HepG2 (cell line): ENCODE data around the gene CCDC57. TPM values are rescaled to one million over a fixed set of nuclear protein-coding genes. Genes with fewer than 3 reads are reported as not detected.

Experiments used
- ATAC-seq: fragments of 200-7000 bp; cut with Tn5 transposase; 3 replicates; pipeline ENCODE4 v1.9.1; 2020; ENCODE audit warnings: mild to moderate bottlenecking, moderate library complexity
- BruUV-seq: library from RNA; stranded (reverse); fragments of 400-500 nt; replicated peaks from 2 replicates; lab custom pipeline; 2021; lab: Mats Ljungman, UMichigan
- CTCF ChIA-PET: fragments of 300-600 bp; formaldehyde crosslinking; extraction: SDS; loops from one replicate; lab custom pipeline; 2021; ENCODE audit warnings: low total read pairs, inconsistent platforms, low intra/inter-chr PET ratio; lab: Yijun Ruan, JAX
- POLR2A ChIA-PET: fragments of 350-600 bp; sonication (Branson Sonifier 250); formaldehyde crosslinking; loops from one replicate; lab custom pipeline; 2020; ENCODE audit warnings: antibody characterized with exemption, inconsistent platforms; lab: Yijun Ruan, JAX
- DNase-seq: peaks from one replicate; pipeline ENCODE4 v3.0.0-alpha.2; 2015; ENCODE audit warnings: low spot score
- FAIRE-seq: peaks from 3 replicates; lab custom pipeline; 2011; peaks lifted over from hg19 to GRCh38; lab: Jason Lieb, UNC
- H2AFZ ChIP-seq: one replicate; pipeline ENCODE4 v1.6.1; 2011; ENCODE audit warnings: low read length, inconsistent platforms
- H3K27ac ChIP-seq: fragments of 300-600 bp; 3 replicates; pipeline ENCODE4 v1.8.0; 2011; ENCODE audit warnings: mixed run types, mild to moderate bottlenecking, mixed read lengths, low read length, inconsistent platforms; ENCODE audit not compliant: insufficient read depth; ENCODE audit errors: extremely low read length
- H3K27me3 ChIP-seq, 2 experiments: fragments of 200-600 bp in 1 of 2; 2 replicates in 1 of 2; 3 replicates in 1 of 2; pipeline versions ENCODE4 v1.6.0 to v1.8.0; 2011; ENCODE audit warnings: low read length in 2 of 2, mild to moderate bottlenecking in 2 of 2, moderate library complexity in 2 of 2, inconsistent platforms in 1 of 2; ENCODE audit not compliant: insufficient read depth in 2 of 2, control insufficient read depth in 1 of 2
- H3K36me3 ChIP-seq, 2 experiments: fragments of 200-600 bp in 1 of 2; replicated peaks in 1 of 2; 2 replicates in 1 of 2; 3 replicates in 1 of 2; pipeline versions ENCODE4 v1.5.1 to v1.8.0; 2011; ENCODE audit warnings: low read length in 2 of 2, inconsistent platforms in 1 of 2; ENCODE audit not compliant: insufficient read depth in 2 of 2, control insufficient read depth in 1 of 2
- H3K4me1 ChIP-seq: 2 replicates; pipeline ENCODE4 v1.5.1; 2012; ENCODE audit warnings: low read length, inconsistent platforms; ENCODE audit not compliant: insufficient read depth
- H3K4me2 ChIP-seq: 2 replicates; pipeline ENCODE4 v1.6.0; 2011; ENCODE audit warnings: low read depth, low read length, inconsistent platforms
- H3K4me3 ChIP-seq, 3 experiments: fragments of 200-600 bp in 1 of 3; sonication (generic), shearing (Covaris generic) in 1 of 3; replicated peaks in 1 of 3; 2 replicates each; pipeline ENCODE4 v1.5.1; 2011 to 2016; ENCODE audit warnings: low read length in 3 of 3, inconsistent platforms in 2 of 3, low read depth in 2 of 3, mild to moderate bottlenecking in 2 of 3, control low read depth in 1 of 3, mixed read lengths in 1 of 3; ENCODE audit not compliant: insufficient read depth in 1 of 3
- H3K79me2 ChIP-seq: one replicate; pipeline ENCODE4 v1.6.1; 2011; ENCODE audit warnings: low read length, inconsistent platforms; ENCODE audit not compliant: insufficient read depth
- H3K9ac ChIP-seq: 2 replicates; pipeline ENCODE4 v1.6.0; 2011; ENCODE audit warnings: mild to moderate bottlenecking, low read depth, low read length, inconsistent platforms; ENCODE audit not compliant: insufficient read depth
- H3K9me3 ChIP-seq: 2 replicates; pipeline ENCODE4 v1.5.1; 2012; ENCODE audit warnings: mild to moderate bottlenecking, low read length
- H4K20me1 ChIP-seq: 2 replicates; pipeline ENCODE4 v1.6.0; 2011; ENCODE audit warnings: inconsistent platforms, mild to moderate bottlenecking, low read length, moderate library complexity; ENCODE audit not compliant: insufficient read depth
- CHD4 ChIP-seq: fragments of 200-600 bp; sonication (generic); IDR thresholded peaks from 2 replicates; pipeline ENCODE4 v1.7.0; 2017; ENCODE audit warnings: mild to moderate bottlenecking, low read length, borderline replicate concordance
- GLI4 ChIP-seq: sonication (generic); formaldehyde crosslinking; IDR thresholded peaks from 2 replicates; pipeline ENCODE4 v1.5.1; 2020; ENCODE audit warnings: missing genetic modification reagents, mild to moderate bottlenecking, moderate library complexity, borderline replicate concordance
- MED13 ChIP-seq: sonication (generic); formaldehyde crosslinking; IDR thresholded peaks from 2 replicates; pipeline ENCODE4 v1.5.0; 2020; ENCODE audit warnings: missing genetic modification reagents
- PCBP2 ChIP-seq: fragments of 200-400 bp; formaldehyde crosslinking; optimal IDR thresholded peaks from 2 replicates; pipeline ENCODE3; 2018; ENCODE audit warnings: low read length, low read depth; ENCODE audit not compliant: poor library complexity, severe bottlenecking
- ZNF17 ChIP-seq: sonication (generic); formaldehyde crosslinking; IDR thresholded peaks from 2 replicates; pipeline ENCODE4 v1.5.0; 2020; ENCODE audit warnings: mild to moderate bottlenecking, missing genetic modification reagents
- ZNF331 ChIP-seq: sonication (generic); formaldehyde crosslinking; IDR thresholded peaks from 2 replicates; pipeline ENCODE4 v1.4.0; 2020; ENCODE audit warnings: missing genetic modification reagents
- ZNF616 ChIP-seq: sonication (generic); formaldehyde crosslinking; IDR thresholded peaks from 2 replicates; pipeline ENCODE4 v1.5.0; 2020; ENCODE audit warnings: low read depth, mild to moderate bottlenecking, missing genetic modification reagents
- ZNF776 ChIP-seq: sonication (generic); formaldehyde crosslinking; IDR thresholded peaks from 2 replicates; pipeline ENCODE4 v1.4.0; 2020; ENCODE audit warnings: mild to moderate bottlenecking, missing genetic modification reagents
- ZNF788 ChIP-seq: sonication (generic); formaldehyde crosslinking; IDR thresholded peaks from 2 replicates; pipeline ENCODE4 v1.5.0; 2020; ENCODE audit warnings: mild to moderate bottlenecking, missing genetic modification reagents, borderline replicate concordance
- ZSCAN20 ChIP-seq: sonication (generic); formaldehyde crosslinking; IDR thresholded peaks from 2 replicates; pipeline ENCODE4 v1.4.0; 2020; ENCODE audit warnings: missing genetic modification reagents, mild to moderate bottlenecking, borderline replicate concordance
- WGBS: methylation state at CpG from one replicate; pipeline ENCODE4 v1.1.6; 2017; ENCODE audit warnings: low lambda C conversion rate; 5-methylcytosine and 5-hydroxymethylcytosine counted together
- in situ Hi-C: cut with HindIII; loops from 2 replicates; pipeline ENCODE4 v1.10.0; 2017; ENCODE audit warnings: low pct_unique_long_range_greater_than_20kb; ENCODE audit not compliant: extremely low pct_ligation_motif_present
- intact Hi-C: fragments of 100-400 bp; cut with micrococcal nuclease; formaldehyde crosslinking; loops from one replicate; pipeline ENCODE4 v1.10.0; 2022; ENCODE audit not compliant: unreplicated experiment
- polyA plus RNA-seq, 8 experiments: library from polyadenylated mRNA; depleted of rRNA in 3 of 8; stranded (reverse) in 7 of 8; unstranded in 1 of 8; fragments of >200 nt; fragmentation: Illumina TruSeq in 4 of 8; extraction: Trizol in 4 of 8; gene quantifications; 2 replicates each; pipeline versions ENCODE4 v1.2.1 to v1.2.3, GENCODE V29; 2011 to 2016; ENCODE audit warnings: low read depth in 4 of 8, missing spikeins in 1 of 8, mixed read lengths in 1 of 8; ENCODE audit not compliant: insufficient read depth in 1 of 8
- total RNA-seq, 5 experiments: library from RNA; depleted of rRNA; stranded (reverse); fragments of >200 nt; fragmentation: Illumina TruSeq; extraction: Trizol; gene quantifications; 2 replicates each; pipeline ENCODE4 v1.2.3, GENCODE V29; 2016; ENCODE audit warnings: low read depth in 1 of 5
- TF ChIP-seq, protein P1 (sequence below): sonication (generic); formaldehyde crosslinking; IDR thresholded peaks from 2 replicates; pipeline ENCODE4 v1.5.0; 2020; ENCODE audit warnings: mild to moderate bottlenecking, missing genetic modification reagents, moderate library complexity
- TF ChIP-seq, protein P2 (sequence below): sonication (generic); formaldehyde crosslinking; IDR thresholded peaks from 2 replicates; pipeline ENCODE4 v1.4.0; 2020; ENCODE audit warnings: missing genetic modification reagents, borderline replicate concordance
- TF ChIP-seq, protein P3 (sequence below): sonication (generic); formaldehyde crosslinking; IDR thresholded peaks from 2 replicates; pipeline ENCODE4 v1.5.1; 2020; ENCODE audit warnings: mild to moderate bottlenecking, missing genetic modification reagents, moderate library complexity
- TF ChIP-seq, protein P4 (sequence below): sonication (generic); formaldehyde crosslinking; IDR thresholded peaks from 2 replicates; pipeline ENCODE4 v1.4.0; 2020; ENCODE audit warnings: missing genetic modification reagents, borderline replicate concordance

CCDC57 gene
- total and polyA plus RNA-seq, 2 of the 13 experiments (the other 11 are each of a cell fraction or from before 2014, with no cell fraction given) = 59.3 to 59.9 TPM

DNA sequence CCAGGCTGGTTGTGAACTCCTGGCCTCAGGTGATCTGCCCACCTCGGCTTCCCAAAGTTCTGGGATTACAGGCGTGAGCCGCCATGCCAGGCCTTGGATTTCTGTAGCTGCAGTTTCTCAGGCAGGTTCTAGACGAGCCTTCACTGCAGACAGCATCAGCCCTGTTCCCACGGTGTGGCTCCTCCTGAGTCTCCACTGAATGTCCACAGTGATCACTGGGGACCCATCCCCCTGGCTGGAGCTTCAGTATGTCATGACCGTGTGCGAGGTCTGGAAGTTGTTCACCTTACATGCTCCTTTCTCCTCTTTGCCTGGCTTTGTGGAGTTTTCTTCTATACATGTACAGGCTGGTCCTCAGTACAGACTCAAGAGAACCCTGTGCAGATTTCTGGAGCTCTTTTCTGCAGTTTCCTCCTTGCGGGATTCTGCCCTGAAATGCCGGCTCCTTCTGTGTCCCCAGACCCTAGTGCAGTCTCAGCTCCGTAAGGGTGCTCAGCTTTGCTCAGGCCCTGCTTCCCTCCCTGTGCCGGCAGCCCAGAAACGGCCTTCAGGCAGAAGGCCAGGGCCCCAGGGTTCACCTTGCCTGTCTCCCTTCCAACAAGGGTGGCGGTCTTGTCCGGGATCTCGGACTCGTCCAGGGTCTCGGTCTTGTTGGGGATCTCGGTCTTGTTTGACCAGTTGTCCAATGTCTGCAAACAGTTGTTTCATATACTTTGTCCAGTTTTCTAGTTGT lies 100.3 kb downstream of the CCDC57 start (continued):
- TF ChIP-seq, protein P1, sequence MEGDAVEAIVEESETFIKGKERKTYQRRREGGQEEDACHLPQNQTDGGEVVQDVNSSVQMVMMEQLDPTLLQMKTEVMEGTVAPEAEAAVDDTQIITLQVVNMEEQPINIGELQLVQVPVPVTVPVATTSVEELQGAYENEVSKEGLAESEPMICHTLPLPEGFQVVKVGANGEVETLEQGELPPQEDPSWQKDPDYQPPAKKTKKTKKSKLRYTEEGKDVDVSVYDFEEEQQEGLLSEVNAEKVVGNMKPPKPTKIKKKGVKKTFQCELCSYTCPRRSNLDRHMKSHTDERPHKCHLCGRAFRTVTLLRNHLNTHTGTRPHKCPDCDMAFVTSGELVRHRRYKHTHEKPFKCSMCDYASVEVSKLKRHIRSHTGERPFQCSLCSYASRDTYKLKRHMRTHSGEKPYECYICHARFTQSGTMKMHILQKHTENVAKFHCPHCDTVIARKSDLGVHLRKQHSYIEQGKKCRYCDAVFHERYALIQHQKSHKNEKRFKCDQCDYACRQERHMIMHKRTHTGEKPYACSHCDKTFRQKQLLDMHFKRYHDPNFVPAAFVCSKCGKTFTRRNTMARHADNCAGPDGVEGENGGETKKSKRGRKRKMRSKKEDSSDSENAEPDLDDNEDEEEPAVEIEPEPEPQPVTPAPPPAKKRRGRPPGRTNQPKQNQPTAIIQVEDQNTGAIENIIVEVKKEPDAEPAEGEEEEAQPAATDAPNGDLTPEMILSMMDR = no peak
- TF ChIP-seq GLI4 (no peak), ZSCAN20 (CRISPR knock-in tag) (no peak), MED13 (CRISPR knock-in tag) (no peak), ZNF331 (CRISPR knock-in tag) (no peak), ZNF788 (CRISPR knock-in tag) (no peak)
- TF ChIP-seq, protein P2, sequence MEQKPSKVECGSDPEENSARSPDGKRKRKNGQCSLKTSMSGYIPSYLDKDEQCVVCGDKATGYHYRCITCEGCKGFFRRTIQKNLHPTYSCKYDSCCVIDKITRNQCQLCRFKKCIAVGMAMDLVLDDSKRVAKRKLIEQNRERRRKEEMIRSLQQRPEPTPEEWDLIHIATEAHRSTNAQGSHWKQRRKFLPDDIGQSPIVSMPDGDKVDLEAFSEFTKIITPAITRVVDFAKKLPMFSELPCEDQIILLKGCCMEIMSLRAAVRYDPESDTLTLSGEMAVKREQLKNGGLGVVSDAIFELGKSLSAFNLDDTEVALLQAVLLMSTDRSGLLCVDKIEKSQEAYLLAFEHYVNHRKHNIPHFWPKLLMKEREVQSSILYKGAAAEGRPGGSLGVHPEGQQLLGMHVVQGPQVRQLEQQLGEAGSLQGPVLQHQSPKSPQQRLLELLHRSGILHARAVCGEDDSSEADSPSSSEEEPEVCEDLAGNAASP = no peak

DNA sequence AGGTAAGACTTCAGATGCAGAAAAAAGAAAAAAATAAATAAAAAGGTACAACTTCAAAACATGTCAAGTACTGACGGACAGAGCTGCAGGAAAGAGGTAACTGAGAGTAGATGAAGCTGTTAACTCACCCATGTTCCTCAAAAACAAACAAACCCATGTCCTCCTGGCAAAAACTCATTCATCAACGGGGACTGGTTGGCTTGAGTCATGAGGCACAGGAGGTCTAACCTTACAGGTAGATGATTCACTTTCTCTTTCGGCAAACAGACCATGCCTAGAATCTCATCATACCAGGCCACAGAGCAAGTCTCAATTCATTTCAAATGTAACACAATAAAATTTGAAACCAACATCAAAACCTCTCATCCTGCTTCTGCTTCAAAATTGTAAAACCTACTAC lies 102.3 kb downstream of the CCDC57 start:
- peak overlapping the region; percentile 26; the same call in 1 of the 2 replicates for H3K4me2 ChIP-seq
- ATAC-seq = peak; percentile 1; the same call in 1 of the 3 replicates
- TF ChIP-seq, protein P3, sequence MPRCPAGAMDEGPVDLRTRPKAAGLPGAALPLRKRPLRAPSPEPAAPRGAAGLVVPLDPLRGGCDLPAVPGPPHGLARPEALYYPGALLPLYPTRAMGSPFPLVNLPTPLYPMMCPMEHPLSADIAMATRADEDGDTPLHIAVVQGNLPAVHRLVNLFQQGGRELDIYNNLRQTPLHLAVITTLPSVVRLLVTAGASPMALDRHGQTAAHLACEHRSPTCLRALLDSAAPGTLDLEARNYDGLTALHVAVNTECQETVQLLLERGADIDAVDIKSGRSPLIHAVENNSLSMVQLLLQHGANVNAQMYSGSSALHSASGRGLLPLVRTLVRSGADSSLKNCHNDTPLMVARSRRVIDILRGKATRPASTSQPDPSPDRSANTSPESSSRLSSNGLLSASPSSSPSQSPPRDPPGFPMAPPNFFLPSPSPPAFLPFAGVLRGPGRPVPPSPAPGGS (CRISPR knock-in tag) = no peak
- TF ChIP-seq ZNF776 (CRISPR knock-in tag) (no peak), ZNF616 (CRISPR knock-in tag) (0 out of 2 replicates have a peak, but pooled peaks have one; percentile 41), CHD4 (no peak), PCBP2 (no peak), ZNF17 (CRISPR knock-in tag) (no peak)
- TF ChIP-seq, protein P4, sequence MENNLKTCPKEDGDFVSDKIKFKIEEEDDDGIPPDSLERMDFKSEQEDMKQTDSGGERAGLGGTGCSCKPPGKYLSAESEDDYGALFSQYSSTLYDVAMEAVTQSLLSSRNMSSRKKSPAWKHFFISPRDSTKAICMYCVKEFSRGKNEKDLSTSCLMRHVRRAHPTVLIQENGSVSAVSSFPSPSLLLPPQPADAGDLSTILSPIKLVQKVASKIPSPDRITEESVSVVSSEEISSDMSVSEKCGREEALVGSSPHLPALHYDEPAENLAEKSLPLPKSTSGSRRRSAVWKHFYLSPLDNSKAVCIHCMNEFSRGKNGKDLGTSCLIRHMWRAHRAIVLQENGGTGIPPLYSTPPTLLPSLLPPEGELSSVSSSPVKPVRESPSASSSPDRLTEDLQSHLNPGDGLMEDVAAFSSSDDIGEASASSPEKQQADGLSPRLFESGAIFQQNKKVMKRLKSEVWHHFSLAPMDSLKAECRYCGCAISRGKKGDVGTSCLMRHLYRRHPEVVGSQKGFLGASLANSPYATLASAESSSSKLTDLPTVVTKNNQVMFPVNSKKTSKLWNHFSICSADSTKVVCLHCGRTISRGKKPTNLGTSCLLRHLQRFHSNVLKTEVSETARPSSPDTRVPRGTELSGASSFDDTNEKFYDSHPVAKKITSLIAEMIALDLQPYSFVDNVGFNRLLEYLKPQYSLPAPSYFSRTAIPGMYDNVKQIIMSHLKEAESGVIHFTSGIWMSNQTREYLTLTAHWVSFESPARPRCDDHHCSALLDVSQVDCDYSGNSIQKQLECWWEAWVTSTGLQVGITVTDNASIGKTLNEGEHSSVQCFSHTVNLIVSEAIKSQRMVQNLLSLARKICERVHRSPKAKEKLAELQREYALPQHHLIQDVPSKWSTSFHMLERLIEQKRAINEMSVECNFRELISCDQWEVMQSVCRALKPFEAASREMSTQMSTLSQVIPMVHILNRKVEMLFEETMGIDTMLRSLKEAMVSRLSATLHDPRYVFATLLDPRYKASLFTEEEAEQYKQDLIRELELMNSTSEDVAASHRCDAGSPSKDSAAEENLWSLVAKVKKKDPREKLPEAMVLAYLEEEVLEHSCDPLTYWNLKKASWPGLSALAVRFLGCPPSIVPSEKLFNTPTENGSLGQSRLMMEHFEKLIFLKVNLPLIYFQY (CRISPR knock-in tag) = no peak

More for the DNA sequence above, 102.3 kb downstream of the CCDC57 start:
- Histone ChIP-seq H3K4me3 (no peak overlapping the region), H3K9me3 (no peaks in the 10 kb centered on the region), H2AFZ (no peak overlapping the region), H3K79me2 (peaks cover 5% of the 10 kb centered on the region), H4K20me1 (no peaks in the 10 kb centered on the region), H3K4me1 (peaks cover 72% of the 10 kb centered on the region), H3K9ac (no peak overlapping the region), H3K36me3 (peaks cover 0 to 3% of the 10 kb centered on the region in 2 experiments; a peak in 2 of 5 replicates), H3K27me3 (no peaks in the 10 kb centered on the region), H3K27ac (peak overlapping the region; percentile 31)
- BruUV-seq = no TSS peak
- intact Hi-C loops = no loop called here
- WGBS = 25% methylated on average over 3 of the region's 3 CpGs
- FAIRE-seq (peak; percentile 98), DNase-seq (peak; percentile 88)
- POLR2A ChIA-PET = no interaction called here
- CTCF ChIA-PET = no interaction called here
- in situ Hi-C loops = no loop called here
